AG04449 (cell line): ENCODE data around the gene TGFBR2.

ENCODE experiments used
- CTCF ChIA-PET: fragments of 350-600 bp; formaldehyde crosslinking; extraction: SDS; loops from one replicate; lab custom pipeline; 2021; ENCODE audit warnings: antibody characterized with exemption; lab: Yijun Ruan, JAX
- POLR2A ChIA-PET: fragments of 400-600, 350-600 bp; formaldehyde crosslinking; extraction: SDS; loops from one replicate; lab custom pipeline; 2020; ENCODE audit warnings: antibody characterized with exemption, inconsistent platforms; lab: Yijun Ruan, JAX
- DNase-seq: peaks from one replicate; pipeline ENCODE4 v3.0.0-alpha.2; 2010; ENCODE audit warnings: low read depth, low spot score
- H3K4me3 ChIP-seq: 2 replicates; pipeline ENCODE4 v1.5.1; 2011; ENCODE audit warnings: low read depth, mild to moderate bottlenecking, control low read depth, low read length
- CTCF ChIP-seq: IDR thresholded peaks from one replicate; pipeline ENCODE4 v1.5.1; 2011; ENCODE audit warnings: mild to moderate bottlenecking, moderate library complexity, low read length, control low read depth, inconsistent platforms; ENCODE audit not compliant: insufficient read depth; ENCODE audit errors: missing control alignments

TGFBR2 gene

GRCh38 chr3:30654269-30654668 is 47.9 kb downstream of the TGFBR2 start:
- DNase-seq = no peak
- H3K4me3 ChIP-seq = no peak overlapping the region
- POLR2A ChIA-PET = no interaction called here
- TF ChIP-seq CTCF = no peak
- CTCF ChIA-PET = no interaction called here

- no peak overlapping the region for H3K4me3 ChIP-seq
- POLR2A ChIA-PET = no interaction called here
- DNase-seq = no peak
- CTCF ChIA-PET = interaction anchor here (0.8 to 1.2 kb wide), 3 partner anchors 41 to 613 kb away, joined by 3 to 4 read pairs (median 3); no protein-coding TSS in a partner anchor
- TF ChIP-seq CTCF = no peak
Observed at GRCh38 chr3:30655187-30655812, 48.9 kb downstream of the TGFBR2 start.

GRCh38 chr3:30656624-30657141 is 50.3 kb downstream of the TGFBR2 start:
- ChIA-PET CTCF (interaction anchor here (1.0 kb wide), 1 partner anchor 16 kb away, joined by 3 read pairs; no protein-coding TSS in a partner anchor), POLR2A (no interaction called here)
- TF ChIP-seq CTCF = no peak
- DNase-seq = no peak
- H3K4me3 ChIP-seq = no peak overlapping the region

GRCh38 chr3:30657914-30658313 is 51.5 kb downstream of the TGFBR2 start:
- POLR2A ChIA-PET = interaction anchor here (0.9 to 1.1 kb wide), 2 partner anchors 8 to 146 kb away, joined by 3 to 5 read pairs; no protein-coding TSS in a partner anchor
- CTCF ChIA-PET = interaction anchor here (1.0 to 1.8 kb wide), 5 partner anchors 8 to 616 kb away, joined by 3 to 4 read pairs (median 3); no protein-coding TSS in a partner anchor

GRCh38 chr3:30658328-30659052 is 52.1 kb downstream of the TGFBR2 start:
- TF ChIP-seq CTCF = no peak
- POLR2A ChIA-PET = interaction anchor here (0.9 to 1.1 kb wide), 3 partner anchors 9 to 147 kb away, joined by 3 to 6 read pairs (median 5); partner anchors contain the start of gene TGFBR2
- CTCF ChIA-PET = interaction anchor here (1.0 to 1.8 kb wide), 8 partner anchors 9 to 616 kb away, joined by 3 to 6 read pairs (median 3); no protein-coding TSS in a partner anchor
- H3K4me3 ChIP-seq = peak overlapping the region; percentile 16
- no peak for DNase-seq

More at GRCh38 chr3:30657914-30658313, 51.5 kb downstream of the TGFBR2 start:
- H3K4me3 ChIP-seq = no peak overlapping the region
- no peak for TF ChIP-seq CTCF
- no peak for DNase-seq
